ENCODE data around the gene SMLR1.

Gene SMLR1

DNA sequence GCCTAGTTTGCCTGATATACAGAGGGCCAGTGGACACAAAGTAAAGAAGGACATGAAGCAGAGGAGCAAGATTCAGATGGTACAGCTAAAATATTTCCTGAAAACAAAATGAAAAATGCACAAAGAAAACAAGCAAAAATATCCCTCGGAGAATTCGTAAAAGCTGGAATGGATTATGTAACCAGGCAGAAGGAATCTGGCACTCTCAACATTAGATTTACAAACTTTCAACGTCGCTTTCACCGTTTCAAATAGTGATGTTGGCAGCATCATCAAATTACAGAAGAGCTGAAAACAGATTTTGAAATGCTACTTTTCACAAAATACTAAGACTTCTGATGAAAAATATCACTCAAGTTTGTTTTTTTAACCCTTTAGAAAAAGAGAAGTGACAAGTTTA is 11.7 kb downstream of the SMLR1 start:
- H3K4me1 ChIP-seq (ENCODE audit: low read length), result no peaks in the 10 kb centered on the region
- no peak overlapping the region for H3K9ac ChIP-seq (ENCODE audit: low read length)
- no peaks in the 10 kb centered on the region for H3K27me3 ChIP-seq (ENCODE audit: low read depth, low read length)
- H3K27ac ChIP-seq (ENCODE audit: low read length), result no peak overlapping the region
- H3K36me3 ChIP-seq (replicated peaks; ENCODE audit: low read depth, low read length), result no peaks in the 10 kb centered on the region
- no peak overlapping the region for H2AFZ ChIP-seq (ENCODE audit: low read depth, low read length)
- TF ChIP-seq, protein P1, sequence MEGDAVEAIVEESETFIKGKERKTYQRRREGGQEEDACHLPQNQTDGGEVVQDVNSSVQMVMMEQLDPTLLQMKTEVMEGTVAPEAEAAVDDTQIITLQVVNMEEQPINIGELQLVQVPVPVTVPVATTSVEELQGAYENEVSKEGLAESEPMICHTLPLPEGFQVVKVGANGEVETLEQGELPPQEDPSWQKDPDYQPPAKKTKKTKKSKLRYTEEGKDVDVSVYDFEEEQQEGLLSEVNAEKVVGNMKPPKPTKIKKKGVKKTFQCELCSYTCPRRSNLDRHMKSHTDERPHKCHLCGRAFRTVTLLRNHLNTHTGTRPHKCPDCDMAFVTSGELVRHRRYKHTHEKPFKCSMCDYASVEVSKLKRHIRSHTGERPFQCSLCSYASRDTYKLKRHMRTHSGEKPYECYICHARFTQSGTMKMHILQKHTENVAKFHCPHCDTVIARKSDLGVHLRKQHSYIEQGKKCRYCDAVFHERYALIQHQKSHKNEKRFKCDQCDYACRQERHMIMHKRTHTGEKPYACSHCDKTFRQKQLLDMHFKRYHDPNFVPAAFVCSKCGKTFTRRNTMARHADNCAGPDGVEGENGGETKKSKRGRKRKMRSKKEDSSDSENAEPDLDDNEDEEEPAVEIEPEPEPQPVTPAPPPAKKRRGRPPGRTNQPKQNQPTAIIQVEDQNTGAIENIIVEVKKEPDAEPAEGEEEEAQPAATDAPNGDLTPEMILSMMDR (IDR thresholded peaks at IDR 0.05; ENCODE audit: low read depth, low read length), result no peak
- no peak for TF ChIP-seq EZH2phosphoT487 (IDR thresholded peaks at IDR 0.05; ENCODE audit: low read depth)
- no peak overlapping the region for H3K4me3 ChIP-seq (ENCODE audit: low read length)
- no peaks in the 10 kb centered on the region for H3K79me2 ChIP-seq (ENCODE audit: low read length)
- no peaks in the 10 kb centered on the region for H3K9me3 ChIP-seq (ENCODE audit: insufficient read depth, low read length)
- no peak overlapping the region for H3K4me2 ChIP-seq (ENCODE audit: low read length)
- no peaks in the 10 kb centered on the region for H4K20me1 ChIP-seq (ENCODE audit: insufficient read depth, low read length)

DNA sequence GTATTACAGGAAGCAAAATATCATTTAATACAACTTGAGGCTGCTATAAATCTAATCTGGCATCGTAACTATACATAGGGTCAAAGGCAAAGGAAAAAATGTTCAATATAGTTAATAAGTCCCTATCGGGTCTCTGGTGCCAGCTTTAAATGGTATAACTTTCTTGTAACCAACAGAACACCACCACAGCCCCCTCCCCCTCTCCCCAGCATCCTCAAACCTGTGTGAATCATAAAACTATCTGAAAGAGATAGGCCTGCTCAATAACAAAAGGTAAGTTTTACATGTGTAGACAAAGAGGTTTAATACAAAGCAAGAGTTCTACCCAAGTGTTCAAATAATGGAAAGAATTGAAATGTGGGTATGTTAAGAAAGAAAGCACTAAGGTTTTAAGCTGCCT is 12.2 kb downstream of the SMLR1 start:
- H4K20me1 ChIP-seq (ENCODE audit: insufficient read depth, low read length), result no peaks in the 10 kb centered on the region
- H3K79me2 ChIP-seq (ENCODE audit: low read length), result no peaks in the 10 kb centered on the region
- no peak overlapping the region for H3K4me3 ChIP-seq (ENCODE audit: low read length)
- H3K27ac ChIP-seq (ENCODE audit: low read length), result no peak overlapping the region
- no peaks in the 10 kb centered on the region for H3K36me3 ChIP-seq (replicated peaks; ENCODE audit: low read depth, low read length)
- no peak overlapping the region for H2AFZ ChIP-seq (ENCODE audit: low read depth, low read length)
- no peaks in the 10 kb centered on the region for H3K4me1 ChIP-seq (ENCODE audit: low read length)
- TF ChIP-seq EZH2phosphoT487 (IDR thresholded peaks at IDR 0.05; ENCODE audit: low read depth), result no peak
- TF ChIP-seq, protein P1 (IDR thresholded peaks at IDR 0.05; ENCODE audit: low read depth, low read length), result no peak
- no peak overlapping the region for H3K9ac ChIP-seq (ENCODE audit: low read length)
- H3K27me3 ChIP-seq (ENCODE audit: low read depth, low read length), result no peaks in the 10 kb centered on the region
- no peak overlapping the region for H3K4me2 ChIP-seq (ENCODE audit: low read length)
- H3K9me3 ChIP-seq (ENCODE audit: insufficient read depth, low read length), result no peaks in the 10 kb centered on the region

DNA sequence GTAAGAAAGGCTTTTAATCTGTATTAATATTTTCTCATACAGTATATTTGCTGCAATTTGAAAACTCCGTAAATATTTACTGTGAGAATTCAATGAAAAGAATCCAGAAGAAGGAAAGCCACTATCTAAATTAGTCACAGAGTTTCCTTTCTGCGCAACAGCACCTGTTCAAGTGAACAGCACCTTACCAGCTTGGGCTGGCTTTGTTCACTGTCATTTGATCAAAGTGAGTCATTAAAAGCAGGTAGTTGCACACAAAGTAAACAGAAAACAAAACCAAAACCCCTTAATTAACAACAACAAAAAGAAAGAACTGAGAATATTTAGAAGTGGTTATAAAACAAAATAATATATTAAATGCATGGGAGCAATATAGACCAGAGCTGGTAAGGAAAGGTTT is 12.8 kb downstream of the SMLR1 start:
- no peaks in the 10 kb centered on the region for H3K4me1 ChIP-seq (ENCODE audit: low read length)
- H4K20me1 ChIP-seq (ENCODE audit: insufficient read depth, low read length), result no peaks in the 10 kb centered on the region
- no peak overlapping the region for H3K4me3 ChIP-seq (ENCODE audit: low read length)
- no peaks in the 10 kb centered on the region for H3K27me3 ChIP-seq (ENCODE audit: low read depth, low read length)
- H3K4me2 ChIP-seq (ENCODE audit: low read length), result no peak overlapping the region
- no peak overlapping the region for H2AFZ ChIP-seq (ENCODE audit: low read depth, low read length)
- no peaks in the 10 kb centered on the region for H3K36me3 ChIP-seq (replicated peaks; ENCODE audit: low read depth, low read length)
- no peak for TF ChIP-seq EZH2phosphoT487 (IDR thresholded peaks at IDR 0.05; ENCODE audit: low read depth)
- TF ChIP-seq, protein P1 (IDR thresholded peaks at IDR 0.05; ENCODE audit: low read depth, low read length), result no peak
- H3K27ac ChIP-seq (ENCODE audit: low read length), result no peak overlapping the region
- H3K79me2 ChIP-seq (ENCODE audit: low read length), result no peaks in the 10 kb centered on the region
- H3K9ac ChIP-seq (ENCODE audit: low read length), result no peak overlapping the region
- no peaks in the 10 kb centered on the region for H3K9me3 ChIP-seq (ENCODE audit: insufficient read depth, low read length)

DNA sequence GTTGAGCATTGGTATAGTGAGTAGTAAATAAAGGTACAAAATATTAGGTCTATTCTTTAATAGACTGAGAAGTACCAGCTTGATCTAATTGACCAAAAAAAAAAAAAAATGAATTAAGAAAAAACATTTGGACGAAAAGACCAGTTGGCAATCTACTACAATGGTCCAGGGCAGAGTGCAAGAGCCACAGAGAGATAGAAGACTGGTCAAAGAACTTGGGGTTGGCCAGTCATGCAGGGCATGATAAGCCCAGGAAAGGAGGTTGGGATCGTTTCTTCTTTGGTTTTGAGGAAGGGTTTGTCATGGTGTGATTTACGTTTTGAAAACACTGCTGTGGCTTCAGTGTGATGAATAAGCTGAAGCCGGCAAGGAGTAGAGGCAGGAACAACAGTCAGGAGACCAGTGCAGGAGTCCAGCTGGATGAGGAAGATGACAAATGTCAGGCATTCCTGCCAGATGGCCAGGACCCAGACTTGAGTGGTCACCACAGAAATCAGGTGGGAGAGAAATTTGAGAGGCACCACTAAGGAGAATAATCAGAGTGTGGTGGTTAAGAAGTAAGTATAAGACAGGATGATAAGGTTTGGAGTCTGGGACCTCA is 14.0 kb downstream of the SMLR1 start:
- Histone ChIP-seq H3K36me3 (replicated peaks; ENCODE audit: low read depth, low read length) (no peaks in the 10 kb centered on the region), H4K20me1 (ENCODE audit: insufficient read depth, low read length) (no peaks in the 10 kb centered on the region), H3K4me3 (ENCODE audit: low read length) (no peak overlapping the region), H3K4me1 (ENCODE audit: low read length) (no peaks in the 10 kb centered on the region), H3K4me2 (ENCODE audit: low read length) (no peak overlapping the region), H3K9ac (ENCODE audit: low read length) (no peak overlapping the region), H3K27me3 (ENCODE audit: low read depth, low read length) (no peaks in the 10 kb centered on the region), H3K27ac (ENCODE audit: low read length) (no peak overlapping the region), H3K79me2 (ENCODE audit: low read length) (no peaks in the 10 kb centered on the region), H2AFZ (ENCODE audit: low read depth, low read length) (no peak overlapping the region), H3K9me3 (ENCODE audit: insufficient read depth, low read length) (no peaks in the 10 kb centered on the region)
- TF ChIP-seq EZH2phosphoT487 (IDR thresholded peaks at IDR 0.05; ENCODE audit: low read depth), result no peak
- TF ChIP-seq, protein P1 (IDR thresholded peaks at IDR 0.05; ENCODE audit: low read depth, low read length), result no peak

Data from OCI-LY3 (cell line).